GM21619 (cell line): ENCODE results near the gene MATN1.

Experiments
- ATAC-seq: cut with Tn5 transposase; IDR thresholded peaks from one replicate; pipeline ENCODE4 v1.9.1; 2021; ENCODE audit not compliant: unreplicated experiment

MATN1 gene

DNA sequence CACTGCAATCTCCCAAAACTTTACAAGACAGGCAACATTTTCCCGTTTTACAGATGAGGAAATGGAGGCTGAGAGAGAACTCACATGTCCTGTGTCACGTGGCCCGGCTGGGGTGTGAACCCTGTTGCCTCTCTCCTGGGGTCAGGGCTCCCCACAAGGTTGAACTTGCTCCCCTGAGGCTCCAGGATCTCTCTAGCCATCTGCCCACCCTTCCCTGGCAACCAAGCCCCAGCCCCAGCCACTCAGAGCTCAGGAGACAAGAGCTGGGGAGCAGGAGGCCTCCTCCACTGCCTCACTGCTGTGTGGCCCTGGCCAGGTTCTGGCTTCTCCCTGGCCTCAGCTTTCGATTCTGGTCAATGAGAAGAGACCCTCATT is 22.4 kb upstream of the MATN1 start:
- no peak for ATAC-seq

DNA sequence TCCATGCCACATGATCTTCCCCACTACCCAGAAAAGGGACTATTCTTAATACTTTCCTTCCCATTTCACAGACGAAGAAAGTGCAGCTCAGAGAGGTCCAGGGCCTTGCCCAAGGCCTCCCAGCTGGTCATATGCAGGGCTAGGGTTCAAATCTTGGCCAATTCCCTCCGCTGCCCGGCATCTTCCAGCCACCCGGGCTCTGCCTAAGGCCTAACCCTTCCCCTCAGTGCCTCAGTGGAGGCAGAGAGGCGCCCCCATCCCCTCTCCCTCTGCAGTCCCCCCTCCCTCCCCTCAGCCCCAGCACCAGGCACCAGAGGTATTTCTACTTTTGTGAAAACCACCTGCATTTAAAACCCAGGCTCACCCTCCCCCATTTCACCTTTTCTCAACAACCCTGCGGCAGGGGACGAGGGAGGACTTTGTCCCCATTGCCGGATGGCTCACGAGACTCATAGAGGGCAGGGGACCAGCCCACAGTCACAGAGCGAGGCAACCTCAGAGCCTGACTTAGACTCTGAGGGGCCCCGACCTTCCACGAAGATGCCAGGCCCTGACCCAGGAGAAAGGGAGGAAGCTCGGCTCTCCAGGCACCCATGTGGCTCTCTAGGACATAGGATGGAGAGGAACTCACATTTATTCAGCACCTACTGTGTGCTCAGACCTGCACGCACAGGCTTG is 21.9 kb upstream of the MATN1 start:
- ATAC-seq = no peak

GRCh38 chr1:30744060-30744756 is 20.8 kb upstream of the MATN1 start:
- ATAC-seq = peak; percentile 44

GRCh38 chr1:30743584-30744059 is 20.2 kb upstream of the MATN1 start:
- peak; percentile 25 for ATAC-seq

DNA sequence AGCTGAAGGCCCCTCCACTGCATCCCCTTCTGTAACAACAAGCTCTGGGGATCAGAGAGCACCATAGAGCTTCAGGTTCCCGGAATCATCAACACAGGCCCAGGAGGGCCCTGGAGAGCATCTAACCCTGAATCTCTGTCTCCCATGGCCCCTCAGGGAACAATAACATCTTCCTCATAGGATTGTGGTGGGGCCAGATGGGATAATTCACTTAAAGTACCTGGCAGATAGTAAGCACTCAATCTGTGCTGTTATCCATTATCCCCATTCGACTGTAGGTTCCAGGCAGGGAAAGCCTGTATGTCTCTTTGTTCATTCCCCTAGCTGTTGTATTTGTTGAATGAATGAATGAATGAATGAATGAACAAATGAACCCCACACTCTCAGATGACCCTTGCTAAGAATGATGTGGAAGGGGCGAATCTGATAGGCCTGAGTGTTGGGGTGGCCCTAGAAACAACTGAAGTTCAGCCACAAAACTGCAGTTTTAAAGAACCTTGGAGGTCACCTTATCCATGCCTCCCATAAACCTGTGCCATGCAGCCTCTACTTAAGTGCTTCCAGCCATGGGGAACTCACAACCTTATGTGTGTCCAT is 19.7 kb upstream of the MATN1 start:
- no peak for ATAC-seq

DNA sequence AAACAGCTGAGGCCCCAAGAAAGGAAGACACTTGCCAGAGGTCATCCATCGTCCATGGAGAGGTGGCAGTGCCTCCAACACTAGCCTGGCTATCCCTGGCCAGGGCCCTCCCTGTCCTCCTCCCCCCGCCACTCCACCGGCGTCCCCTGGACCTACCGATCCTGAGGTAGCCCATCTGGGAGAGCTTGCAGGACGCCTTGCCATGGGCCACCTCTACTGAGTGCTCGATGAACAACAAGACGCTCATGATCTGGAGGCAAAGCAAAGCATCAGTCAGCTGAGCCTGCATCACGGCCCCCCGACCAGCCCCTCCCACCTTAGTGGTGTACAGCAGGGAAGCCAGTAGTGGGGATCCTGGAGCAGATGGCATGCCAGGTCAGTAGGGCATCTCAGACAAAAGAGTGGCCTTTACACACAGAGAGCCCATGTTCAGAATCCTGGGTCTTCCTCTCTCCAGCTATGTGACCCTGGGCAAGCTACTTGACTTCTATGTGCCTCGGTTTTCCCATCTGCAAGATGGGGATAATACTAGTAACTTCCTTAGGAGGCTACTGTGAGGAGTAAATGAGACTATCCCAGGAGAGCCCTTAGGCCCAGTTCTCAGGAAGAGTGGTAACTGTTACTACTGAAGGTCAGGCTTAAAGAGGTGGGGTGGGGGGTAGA is 19.0 kb upstream of the MATN1 start:
- ATAC-seq = no peak

- ATAC-seq = no peak
Observed at GRCh38 chr1:30741239-30741894, 18.0 kb upstream of the MATN1 start.

- ATAC-seq = no peak
Observed at GRCh38 chr1:30740251-30741238, 17.2 kb upstream of the MATN1 start.

DNA sequence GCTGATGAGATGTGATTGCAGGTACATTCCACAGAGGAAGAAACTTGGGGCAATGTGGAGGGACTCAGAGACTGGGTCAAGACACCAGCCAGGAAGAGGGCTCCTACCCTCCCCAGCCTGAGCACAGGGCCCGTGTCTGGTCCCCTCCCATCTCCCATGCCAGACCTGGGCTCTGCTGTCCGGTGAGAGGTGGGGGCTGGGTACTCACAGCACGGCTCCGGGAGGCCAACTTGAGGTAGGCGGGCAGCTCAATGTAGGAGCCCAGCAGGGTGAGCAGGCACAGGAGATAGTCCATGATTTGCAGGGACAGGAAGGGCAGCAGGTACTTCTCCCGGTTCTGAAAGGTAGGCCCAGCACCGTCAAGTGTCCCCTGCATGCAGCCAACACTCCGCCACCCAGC is 16.2 kb upstream of the MATN1 start:
- ATAC-seq = no peak

DNA sequence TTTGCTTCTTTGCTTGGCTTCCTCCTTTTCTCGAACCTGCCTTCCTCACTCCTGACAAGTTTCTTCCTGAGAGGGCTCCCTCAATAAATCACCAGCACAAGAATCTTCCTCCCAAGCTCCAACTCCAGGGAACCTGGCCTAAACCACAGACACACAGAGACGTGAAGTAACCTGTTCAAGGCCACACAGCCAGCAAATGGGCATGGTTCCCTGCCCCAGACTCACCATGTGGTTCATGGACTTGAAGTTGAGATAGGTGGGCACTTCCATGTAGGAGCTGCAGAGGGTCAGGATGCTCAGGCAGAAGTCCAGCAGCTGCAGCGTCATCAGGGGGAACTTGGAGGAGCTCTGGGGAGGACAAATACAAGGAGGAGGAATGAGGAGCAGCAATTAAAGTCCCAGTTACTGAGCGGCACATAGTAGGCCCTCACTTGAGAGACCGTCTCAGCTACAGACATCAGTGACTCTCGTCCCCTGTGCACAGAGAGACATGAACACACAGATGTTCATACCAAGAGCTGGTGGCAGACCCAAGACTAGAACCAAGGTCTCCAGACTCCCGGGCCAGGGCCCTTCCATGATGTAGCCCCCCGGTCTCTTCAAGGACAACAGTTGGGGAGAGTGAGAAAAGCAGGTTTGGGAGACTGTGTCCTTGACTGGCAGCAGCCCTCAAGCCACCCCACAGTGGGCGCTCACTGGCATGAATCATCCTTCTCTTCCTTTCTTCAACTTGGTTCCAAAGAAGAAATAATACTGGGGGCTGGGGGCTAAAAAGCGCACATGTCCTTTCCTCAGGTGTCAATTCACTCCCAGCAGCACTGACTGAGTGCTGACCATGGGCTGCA is 15.6 kb upstream of the MATN1 start:
- no peak for ATAC-seq

DNA sequence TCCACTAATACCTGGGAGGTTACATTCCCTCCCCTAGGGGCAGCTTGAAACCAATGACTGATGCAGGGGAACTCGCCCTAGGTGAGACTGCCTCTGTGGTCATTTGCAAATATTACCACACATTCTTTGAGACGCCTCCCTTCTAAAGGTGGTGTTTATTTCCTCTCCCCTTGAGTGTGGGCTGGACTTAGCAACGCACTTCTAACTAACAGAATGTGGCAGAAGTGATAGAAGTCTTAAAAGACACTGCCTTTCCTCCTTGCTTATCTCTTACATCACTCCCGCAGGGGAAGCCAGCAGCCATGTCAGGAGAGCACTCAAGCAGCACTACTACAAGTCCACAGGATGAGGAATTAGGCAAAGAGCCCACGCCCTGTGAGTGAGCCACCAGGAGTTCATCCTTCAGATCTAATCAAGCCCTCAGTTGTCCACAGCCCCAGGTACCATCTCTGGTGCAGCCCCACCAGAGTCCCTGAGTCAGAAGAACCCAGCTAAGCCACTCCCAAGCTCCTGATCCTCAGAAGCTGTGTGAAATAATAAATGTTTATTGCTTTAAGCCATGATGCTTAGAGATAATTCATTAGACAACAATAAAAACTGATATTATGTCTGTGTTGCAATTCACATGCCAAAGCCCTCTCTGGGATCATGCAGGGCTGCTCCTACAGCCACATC is 14.8 kb upstream of the MATN1 start:
- ATAC-seq = no peak

DNA sequence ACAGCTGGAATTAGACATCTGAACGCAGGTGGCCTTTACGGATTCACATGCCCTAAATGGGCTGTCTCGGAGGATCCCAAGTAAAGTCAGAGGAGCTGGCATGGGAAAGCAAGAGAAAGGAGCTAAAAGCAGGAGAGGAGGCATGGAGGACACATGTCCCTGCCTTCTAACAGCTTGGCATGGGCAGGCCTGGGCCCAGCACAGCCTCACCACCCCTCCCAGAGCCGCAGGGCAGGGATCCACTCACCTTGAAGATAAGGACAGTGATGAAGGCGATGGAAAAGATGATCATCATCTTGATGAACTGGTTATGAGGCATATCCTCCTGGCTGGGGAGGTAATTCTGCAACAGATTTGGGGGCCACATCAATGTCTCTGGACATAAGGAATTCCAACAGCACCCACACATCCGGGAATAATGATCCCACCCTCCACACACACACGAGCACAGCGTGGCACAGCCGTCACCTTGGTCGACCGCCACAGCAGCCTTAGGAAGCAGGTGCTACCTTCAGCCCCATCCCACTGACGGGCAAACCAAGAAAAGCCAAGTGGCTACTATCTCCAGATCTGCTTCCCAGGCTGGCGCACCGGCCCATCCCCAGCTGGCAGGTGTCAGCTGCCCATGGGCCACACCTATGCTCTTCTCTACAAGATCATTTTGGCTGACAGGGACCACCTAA is 14.1 kb upstream of the MATN1 start:
- ATAC-seq = no peak

DNA sequence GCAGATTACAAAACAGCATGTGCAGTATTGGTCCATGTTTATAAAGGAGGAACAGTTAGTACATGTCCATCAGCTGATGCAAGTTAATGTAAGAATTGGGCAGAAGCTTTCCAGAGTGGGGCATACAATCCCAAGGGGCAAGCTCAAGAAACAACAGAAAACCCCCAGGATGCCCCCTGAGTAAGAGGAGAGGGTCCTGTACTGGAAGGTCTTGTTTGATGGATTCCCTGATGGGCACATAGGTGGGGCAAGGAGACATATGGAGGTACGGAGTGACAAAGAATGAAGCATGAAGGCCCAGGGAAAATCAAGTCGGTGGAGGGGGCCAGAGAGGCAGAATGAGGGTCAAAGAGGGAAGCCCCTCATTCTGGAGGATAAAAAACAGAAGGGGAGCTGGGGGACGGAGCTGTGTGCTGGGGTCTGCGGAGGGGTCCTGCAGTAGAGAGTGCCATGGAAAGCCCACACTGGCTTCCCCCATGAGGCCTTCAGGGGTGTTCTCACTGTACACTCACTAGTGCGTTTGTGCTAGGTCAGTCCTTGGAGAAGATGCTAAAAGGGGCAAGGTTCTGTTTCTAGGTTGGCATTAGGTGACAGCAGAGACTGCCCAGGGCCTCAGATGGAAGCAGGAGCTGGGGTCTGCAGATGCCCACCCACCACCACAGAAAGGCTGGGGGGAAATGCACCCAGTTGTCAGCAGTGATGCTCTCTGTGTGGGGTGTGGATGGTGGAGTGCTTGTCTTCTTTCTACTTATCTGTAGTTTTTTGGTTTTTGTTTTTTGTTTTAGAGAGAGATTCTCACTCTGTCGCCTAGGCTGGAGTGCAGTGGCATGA is 12.5 kb upstream of the MATN1 start:
- ATAC-seq = no peak

DNA sequence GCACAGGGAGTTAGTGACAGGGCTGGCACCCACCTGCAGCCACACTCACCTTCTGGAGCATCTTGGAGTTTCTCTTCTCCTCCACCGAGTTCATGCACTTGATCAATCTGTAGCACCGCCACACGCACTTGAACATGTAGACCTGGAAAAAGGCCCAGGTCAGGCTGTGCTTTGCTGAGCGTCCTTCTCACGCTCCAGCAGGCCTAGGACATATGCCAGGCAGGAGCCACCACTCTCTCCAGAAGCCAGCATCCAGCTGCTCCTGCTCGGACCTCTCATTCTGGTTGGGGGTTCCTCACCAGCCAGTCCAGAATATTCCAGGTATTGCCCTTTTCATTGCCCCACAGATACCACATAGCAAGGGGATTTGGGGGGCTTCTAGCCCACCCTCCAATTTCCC is 11.7 kb upstream of the MATN1 start:
- ATAC-seq = no peak

- ATAC-seq = no peak
Observed at GRCh38 chr1:30734580-30734979, 11.2 kb upstream of the MATN1 start.

DNA sequence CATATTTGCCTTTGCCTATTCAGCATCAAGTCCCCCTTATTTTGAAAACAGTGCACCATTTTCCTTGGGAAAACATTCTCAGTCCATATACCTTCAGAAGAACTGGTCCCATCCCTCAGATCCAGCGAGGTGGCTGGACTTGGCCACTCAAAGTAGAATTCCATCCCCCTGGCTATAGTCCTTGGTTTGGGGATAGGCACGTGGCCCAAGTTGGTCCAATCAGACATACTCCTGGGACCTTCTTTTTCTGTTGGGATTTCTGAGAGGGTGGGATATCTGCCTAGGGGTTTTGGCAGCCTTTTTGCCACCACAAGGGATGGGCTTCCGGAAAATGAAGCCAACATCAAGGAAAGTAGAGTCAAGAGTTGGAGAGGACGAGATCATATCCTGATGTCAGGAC is 10.7 kb upstream of the MATN1 start:
- no peak for ATAC-seq

DNA sequence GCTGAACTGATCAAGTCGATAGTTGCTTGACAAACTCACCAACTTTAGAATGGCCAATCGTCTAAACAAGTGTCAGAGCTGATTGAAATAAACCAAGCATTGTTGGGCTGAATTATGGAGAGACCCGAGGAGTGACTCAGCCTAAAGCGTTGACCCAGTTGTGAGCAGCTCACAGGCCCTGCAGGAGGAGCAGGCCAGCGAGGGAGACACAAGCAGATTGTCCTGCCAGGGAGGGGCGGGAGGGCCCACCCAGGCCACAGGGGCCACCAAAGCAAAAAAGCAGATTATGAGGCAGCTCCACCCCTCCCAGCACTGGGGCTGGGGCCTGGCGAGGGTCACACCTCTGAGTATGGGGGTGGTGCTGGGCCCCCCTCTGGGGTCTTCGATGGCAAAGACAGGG is 10.1 kb upstream of the MATN1 start:
- no peak for ATAC-seq
